GM12865 (cell line): ENCODE results near the gene SPNS2.

Source experiments
- DNase-seq: peaks from one replicate; pipeline ENCODE4 v3.0.0; 2010; ENCODE audit warnings: low read depth
- H3K4me3 ChIP-seq: 2 replicates; pipeline ENCODE4 v1.5.1; 2011; ENCODE audit warnings: mild to moderate bottlenecking, low read depth, low read length, control low read depth
- CTCF ChIP-seq: IDR thresholded peaks from 2 replicates; pipeline ENCODE4 v1.5.1; 2011; ENCODE audit warnings: low read length, control low read depth, low read depth, inconsistent platforms; ENCODE audit not compliant: insufficient read depth; ENCODE audit errors: missing control alignments

SPNS2 gene

GRCh38 chr17:4580291-4580690 is 81.6 kb downstream of the SPNS2 start:
- no peak overlapping the region for H3K4me3 ChIP-seq
- no peak for DNase-seq
- TF ChIP-seq CTCF = no peak

GRCh38 chr17:4582101-4582501 is 83.4 kb downstream of the SPNS2 start:
- no peak for DNase-seq
- no peak for TF ChIP-seq CTCF
- no peak overlapping the region for H3K4me3 ChIP-seq

GRCh38 chr17:4582691-4583090 is 84.0 kb downstream of the SPNS2 start:
- TF ChIP-seq CTCF = no peak
- H3K4me3 ChIP-seq = no peak overlapping the region
- no peak for DNase-seq

- no peak for DNase-seq
- TF ChIP-seq CTCF = no peak
- no peak overlapping the region for H3K4me3 ChIP-seq
Observed at GRCh38 chr17:4583206-4583605, 84.5 kb downstream of the SPNS2 start.

GRCh38 chr17:4583782-4584100 is 85.1 kb downstream of the SPNS2 start:
- no peak overlapping the region for H3K4me3 ChIP-seq
- no peak for DNase-seq
- TF ChIP-seq CTCF = no peak

GRCh38 chr17:4584101-4584916 is 85.6 kb downstream of the SPNS2 start, which contains the start of gene SMTNL2:
Gene SMTNL2, plus strand, starts transcription at chr17:4584529. Its CDS starts 77 bp downstream, at chr17:4584606.
- TF ChIP-seq CTCF = no peak
- H3K4me3 ChIP-seq = no peak within 1 kb of the TSS
- no peak for DNase-seq

- no peak for TF ChIP-seq CTCF
- DNase-seq = no peak
- H3K4me3 ChIP-seq = no peak overlapping the region
Observed at GRCh38 chr17:4584917-4585637, 86.4 kb downstream of the SPNS2 start.
